HEK293 (cell line): ENCODE data around the gene EMC6.

Source experiments
- CTCF ChIA-PET: fragments of 350-600 bp; formaldehyde crosslinking; extraction: SDS; loops from one replicate; lab custom pipeline; 2021; ENCODE audit warnings: antibody characterized with exemption; lab: Yijun Ruan, JAX
- POLR2A ChIA-PET: fragments of 300-600 bp; formaldehyde crosslinking; extraction: SDS; loops from one replicate; lab custom pipeline; 2020; ENCODE audit warnings: antibody characterized with exemption, inconsistent platforms; lab: Yijun Ruan, JAX
- H3K27ac ChIP-seq: fragments of 200-500 bp; sonication (Bioruptor generic); 2 replicates; pipeline ENCODE4 v1.5.1; 2014; ENCODE audit warnings: low read depth, low read length, control low read depth, inconsistent platforms; ENCODE audit errors: extremely low read depth
- H3K36me3 ChIP-seq, 2 experiments: fragments of 200-500 bp in 1 of 2; sonication (Bioruptor generic) in 1 of 2; 1 replicate in 1 of 2; 2 replicates in 1 of 2; pipeline ENCODE4 v1.5.1; 2014 to 2017; ENCODE audit warnings: inconsistent platforms in 2 of 2, low read length in 2 of 2; ENCODE audit not compliant: control insufficient read depth in 2 of 2, insufficient read depth in 1 of 2
- H3K4me1 ChIP-seq: fragments of 200-500 bp; sonication (Bioruptor generic); 2 replicates; pipeline ENCODE4 v1.5.1; 2014; ENCODE audit warnings: mild to moderate bottlenecking, low read length, inconsistent platforms; ENCODE audit not compliant: control insufficient read depth, insufficient read depth
- H3K4me3 ChIP-seq: 2 replicates; pipeline ENCODE4 v1.5.1; 2011; ENCODE audit warnings: low read depth, mild to moderate bottlenecking, control low read depth, low read length, moderate library complexity
- H3K9me3 ChIP-seq: fragments of 200-500 bp; sonication (Bioruptor generic); 2 replicates; pipeline ENCODE4 v1.5.1; 2014; ENCODE audit warnings: low read depth, low read length, inconsistent platforms; ENCODE audit not compliant: control insufficient read depth, insufficient read depth
- FEZF1 ChIP-seq: fragments of 450-650 bp; formaldehyde crosslinking; IDR thresholded peaks from 2 replicates; pipeline ENCODE4 v1.5.1; 2016; ENCODE audit warnings: missing biosample characterization, missing genetic modification characterization
- GFI1B ChIP-seq: fragments of 450-650 bp; formaldehyde crosslinking; IDR thresholded peaks from 2 replicates; pipeline ENCODE4 v1.5.1; 2016; ENCODE audit warnings: missing biosample characterization, missing genetic modification characterization
- HOXA7 ChIP-seq: sonication (generic); formaldehyde crosslinking; IDR thresholded peaks from 2 replicates; pipeline ENCODE4 v1.8.1; 2022; ENCODE audit warnings: missing genetic modification reagents, borderline replicate concordance
- KLF7 ChIP-seq: fragments of 450-650 bp; formaldehyde crosslinking; IDR thresholded peaks from 2 replicates; pipeline ENCODE4 v1.5.1; 2016; ENCODE audit warnings: missing biosample characterization, missing genetic modification characterization, borderline replicate concordance
- KLF8 ChIP-seq: fragments of 450-650 bp; formaldehyde crosslinking; IDR thresholded peaks from 2 replicates; pipeline ENCODE4 v1.5.1; 2016; ENCODE audit warnings: missing biosample characterization, missing genetic modification characterization
- MYNN ChIP-seq: fragments of 450-650 bp; formaldehyde crosslinking; IDR thresholded peaks from 2 replicates; pipeline ENCODE4 v1.5.1; 2016; ENCODE audit warnings: missing biosample characterization, missing genetic modification characterization, borderline replicate concordance
- OSR2 ChIP-seq: fragments of 450-650 bp; formaldehyde crosslinking; IDR thresholded peaks from 2 replicates; pipeline ENCODE4 v1.5.1; 2016; ENCODE audit warnings: missing biosample characterization, missing genetic modification characterization
- SP7 ChIP-seq: fragments of 450-650 bp; formaldehyde crosslinking; IDR thresholded peaks from 2 replicates; pipeline ENCODE4 v1.5.1; 2016; ENCODE audit warnings: missing biosample characterization, missing genetic modification characterization
- ZBTB20 ChIP-seq: fragments of 450-650 bp; formaldehyde crosslinking; IDR thresholded peaks from 2 replicates; pipeline ENCODE4 v1.5.1; 2016; ENCODE audit warnings: missing biosample characterization, missing genetic modification characterization
- ZFP37 ChIP-seq: fragments of 450-650 bp; formaldehyde crosslinking; IDR thresholded peaks from 2 replicates; pipeline ENCODE4 v1.5.1; 2016; ENCODE audit warnings: missing biosample characterization, missing genetic modification characterization
- ZNF114 ChIP-seq: fragments of 450-650 bp; formaldehyde crosslinking; IDR thresholded peaks from 2 replicates; pipeline ENCODE4 v1.5.0; 2017; ENCODE audit warnings: missing biosample characterization, missing genetic modification characterization
- ZNF121 ChIP-seq: fragments of 450-650 bp; formaldehyde crosslinking; IDR thresholded peaks from 2 replicates; pipeline ENCODE4 v1.5.1; 2016; ENCODE audit warnings: missing biosample characterization, missing genetic modification characterization
- ZNF138 ChIP-seq: fragments of 450-650 bp; formaldehyde crosslinking; IDR thresholded peaks from 2 replicates; pipeline ENCODE4 v1.5.1; 2016; ENCODE audit warnings: missing biosample characterization, missing genetic modification characterization, borderline replicate concordance
- ZNF140 ChIP-seq: fragments of 450-650 bp; formaldehyde crosslinking; IDR thresholded peaks from 2 replicates; pipeline ENCODE4 v1.5.1; 2016; ENCODE audit warnings: missing biosample characterization, missing genetic modification characterization
- ZNF157 ChIP-seq: fragments of 450-650 bp; formaldehyde crosslinking; IDR thresholded peaks from 2 replicates; pipeline ENCODE4 v1.5.1; 2016; ENCODE audit warnings: missing biosample characterization, missing genetic modification characterization
- ZNF629 ChIP-seq: fragments of 450-650 bp; formaldehyde crosslinking; IDR thresholded peaks from 2 replicates; pipeline ENCODE4 v1.5.1; 2017; ENCODE audit warnings: missing biosample characterization, missing genetic modification characterization
- ZNF660 ChIP-seq: fragments of 450-650 bp; IDR thresholded peaks from 2 replicates; pipeline ENCODE4 v1.5.1; 2018; ENCODE audit warnings: missing biosample characterization, mild to moderate bottlenecking, missing genetic modification characterization
- ZNF843 ChIP-seq: fragments of 450-650 bp; formaldehyde crosslinking; IDR thresholded peaks from 2 replicates; pipeline ENCODE4 v1.5.1; 2016; ENCODE audit warnings: missing biosample characterization, missing genetic modification characterization
- ZSCAN16 ChIP-seq: fragments of 450-650 bp; formaldehyde crosslinking; IDR thresholded peaks from 2 replicates; pipeline ENCODE4 v1.5.1; 2016; ENCODE audit warnings: missing biosample characterization, missing genetic modification characterization
- TF ChIP-seq, protein P1 (sequence below): fragments of 450-650 bp; formaldehyde crosslinking; IDR thresholded peaks from 2 replicates; pipeline ENCODE4 v1.5.1; 2017; ENCODE audit warnings: missing biosample characterization, missing genetic modification characterization
- TF ChIP-seq, protein P2 (sequence below): fragments of 450-650 bp; formaldehyde crosslinking; IDR thresholded peaks from 2 replicates; pipeline ENCODE4 v1.5.1; 2016; ENCODE audit warnings: missing biosample characterization, missing genetic modification characterization
- TF ChIP-seq, protein P3 (sequence below): fragments of 450-650 bp; formaldehyde crosslinking; IDR thresholded peaks from 2 replicates; pipeline ENCODE4 v1.5.1; 2016; ENCODE audit warnings: missing biosample characterization, missing genetic modification characterization
- TF ChIP-seq, protein P4 (sequence below): fragments of 450-650 bp; formaldehyde crosslinking; IDR thresholded peaks from 2 replicates; pipeline ENCODE4 v1.5.1; 2016; ENCODE audit warnings: missing biosample characterization, missing genetic modification characterization, low read depth
- TF ChIP-seq, protein P5 (sequence below): fragments of 450-650 bp; formaldehyde crosslinking; IDR thresholded peaks from 2 replicates; pipeline ENCODE4 v1.5.1; 2016; ENCODE audit warnings: missing biosample characterization, missing genetic modification characterization

Gene EMC6

DNA sequence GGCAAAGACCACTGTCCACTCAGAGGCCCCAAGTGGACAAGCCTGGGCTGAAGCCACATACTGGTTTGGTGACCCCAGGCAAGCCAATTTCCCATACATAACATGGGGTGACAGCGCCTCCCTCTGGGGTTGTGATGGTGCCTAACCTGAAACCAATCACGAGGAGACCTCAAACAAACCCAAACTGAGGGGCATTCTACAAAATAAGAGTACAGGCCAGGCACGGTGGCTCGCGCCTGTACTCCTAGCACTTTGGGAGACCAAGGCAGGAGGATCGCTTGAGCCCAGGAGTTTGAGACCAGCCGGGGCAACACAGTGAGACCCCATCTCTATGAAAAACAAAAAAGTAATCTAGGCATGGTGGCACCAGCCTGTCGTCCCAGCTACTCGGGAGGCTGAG is 23.7 kb downstream of the EMC6 start:
- H3K4me3 ChIP-seq = no peak overlapping the region
- ChIA-PET POLR2A (interaction anchor here (1.5 kb wide), 1 partner anchor 31 kb away, joined by 3 read pairs; the partner anchor contains the start of gene HASPIN), CTCF (interaction anchor here (0.6 to 1.6 kb wide), 4 partner anchors 9 to 679 kb away, joined by 3 to 5 read pairs (median 4); no protein-coding TSS in a partner anchor)
- H3K27ac ChIP-seq = no peak overlapping the region
- no peaks in the 10 kb centered on the region; a peak in 1 of 3 replicates for H3K36me3 ChIP-seq
- H3K9me3 ChIP-seq = no peaks in the 10 kb centered on the region
- no peaks in the 10 kb centered on the region; the same call in 1 of the 2 replicates for H3K4me1 ChIP-seq
- TF ChIP-seq ZNF140 (no peak), ZNF114 (tag by site-specific recombination) (no peak), GFI1B (tag by site-specific recombination) (no peak), ZNF121 (tag by site-specific recombination) (peak; percentile 98), ZNF157 (tag by site-specific recombination) (no peak), KLF7 (tag by site-specific recombination) (no peak), ZFP37 (no peak), HOXA7 (no peak), ZSCAN16 (tag by site-specific recombination) (no peak), MYNN (tag by site-specific recombination) (peak; percentile 50; the same call in 1 of the 2 replicates)
- TF ChIP-seq, protein P1, sequence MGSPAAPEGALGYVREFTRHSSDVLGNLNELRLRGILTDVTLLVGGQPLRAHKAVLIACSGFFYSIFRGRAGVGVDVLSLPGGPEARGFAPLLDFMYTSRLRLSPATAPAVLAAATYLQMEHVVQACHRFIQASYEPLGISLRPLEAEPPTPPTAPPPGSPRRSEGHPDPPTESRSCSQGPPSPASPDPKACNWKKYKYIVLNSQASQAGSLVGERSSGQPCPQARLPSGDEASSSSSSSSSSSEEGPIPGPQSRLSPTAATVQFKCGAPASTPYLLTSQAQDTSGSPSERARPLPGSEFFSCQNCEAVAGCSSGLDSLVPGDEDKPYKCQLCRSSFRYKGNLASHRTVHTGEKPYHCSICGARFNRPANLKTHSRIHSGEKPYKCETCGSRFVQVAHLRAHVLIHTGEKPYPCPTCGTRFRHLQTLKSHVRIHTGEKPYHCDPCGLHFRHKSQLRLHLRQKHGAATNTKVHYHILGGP (tag by site-specific recombination) = no peak
- TF ChIP-seq, protein P2, sequence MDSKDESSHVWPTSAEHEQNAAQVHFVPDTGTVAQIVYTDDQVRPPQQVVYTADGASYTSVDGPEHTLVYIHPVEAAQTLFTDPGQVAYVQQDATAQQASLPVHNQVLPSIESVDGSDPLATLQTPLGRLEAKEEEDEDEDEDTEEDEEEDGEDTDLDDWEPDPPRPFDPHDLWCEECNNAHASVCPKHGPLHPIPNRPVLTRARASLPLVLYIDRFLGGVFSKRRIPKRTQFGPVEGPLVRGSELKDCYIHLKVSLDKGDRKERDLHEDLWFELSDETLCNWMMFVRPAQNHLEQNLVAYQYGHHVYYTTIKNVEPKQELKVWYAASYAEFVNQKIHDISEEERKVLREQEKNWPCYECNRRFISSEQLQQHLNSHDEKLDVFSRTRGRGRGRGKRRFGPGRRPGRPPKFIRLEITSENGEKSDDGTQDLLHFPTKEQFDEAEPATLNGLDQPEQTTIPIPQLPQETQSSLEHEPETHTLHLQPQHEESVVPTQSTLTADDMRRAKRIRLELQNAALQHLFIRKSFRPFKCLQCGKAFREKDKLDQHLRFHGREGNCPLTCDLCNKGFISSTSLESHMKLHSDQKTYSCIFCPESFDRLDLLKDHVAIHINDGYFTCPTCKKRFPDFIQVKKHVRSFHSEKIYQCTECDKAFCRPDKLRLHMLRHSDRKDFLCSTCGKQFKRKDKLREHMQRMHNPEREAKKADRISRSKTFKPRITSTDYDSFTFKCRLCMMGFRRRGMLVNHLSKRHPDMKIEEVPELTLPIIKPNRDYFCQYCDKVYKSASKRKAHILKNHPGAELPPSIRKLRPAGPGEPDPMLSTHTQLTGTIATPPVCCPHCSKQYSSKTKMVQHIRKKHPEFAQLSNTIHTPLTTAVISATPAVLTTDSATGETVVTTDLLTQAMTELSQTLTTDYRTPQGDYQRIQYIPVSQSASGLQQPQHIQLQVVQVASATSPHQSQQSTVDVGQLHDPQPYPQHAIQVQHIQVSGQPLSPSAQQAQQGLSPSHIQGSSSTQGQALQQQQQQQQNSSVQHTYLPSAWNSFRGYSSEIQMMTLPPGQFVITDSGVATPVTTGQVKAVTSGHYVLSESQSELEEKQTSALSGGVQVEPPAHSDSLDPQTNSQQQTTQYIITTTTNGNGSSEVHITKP (tag by site-specific recombination) = no peak
- TF ChIP-seq, protein P3, sequence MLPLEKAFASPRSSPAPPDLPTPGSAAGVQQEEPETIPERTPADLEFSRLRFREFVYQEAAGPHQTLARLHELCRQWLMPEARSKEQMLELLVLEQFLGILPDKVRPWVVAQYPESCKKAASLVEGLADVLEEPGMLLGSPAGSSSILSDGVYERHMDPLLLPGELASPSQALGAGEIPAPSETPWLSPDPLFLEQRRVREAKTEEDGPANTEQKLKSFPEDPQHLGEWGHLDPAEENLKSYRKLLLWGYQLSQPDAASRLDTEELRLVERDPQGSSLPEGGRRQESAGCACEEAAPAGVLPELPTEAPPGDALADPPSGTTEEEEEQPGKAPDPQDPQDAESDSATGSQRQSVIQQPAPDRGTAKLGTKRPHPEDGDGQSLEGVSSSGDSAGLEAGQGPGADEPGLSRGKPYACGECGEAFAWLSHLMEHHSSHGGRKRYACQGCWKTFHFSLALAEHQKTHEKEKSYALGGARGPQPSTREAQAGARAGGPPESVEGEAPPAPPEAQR (tag by site-specific recombination) = no peak

DNA sequence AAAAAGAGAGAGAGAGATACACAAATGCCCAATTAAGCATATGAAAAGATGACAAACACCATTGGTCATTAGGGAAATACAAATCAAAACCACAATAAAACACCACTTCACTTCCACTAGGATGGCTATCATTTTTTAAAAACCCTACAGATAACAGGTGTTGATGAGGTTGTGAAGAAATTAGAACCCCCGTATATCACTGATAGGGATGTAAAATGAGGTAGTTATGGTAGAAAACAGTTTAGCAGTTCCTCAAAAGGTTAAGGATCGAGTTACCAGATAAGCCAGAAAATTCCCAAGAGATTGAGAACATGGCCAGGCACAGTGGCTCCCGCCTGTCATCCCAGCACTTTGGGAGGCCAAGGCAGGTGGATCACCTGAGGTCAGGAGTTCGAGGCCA is 24.5 kb downstream of the EMC6 start:
- no peaks in the 10 kb centered on the region for H3K9me3 ChIP-seq
- H3K36me3 ChIP-seq = no peaks in the 10 kb centered on the region; a peak in 1 of 3 replicates
- no peak overlapping the region for H3K27ac ChIP-seq
- H3K4me3 ChIP-seq = no peak overlapping the region
- H3K4me1 ChIP-seq = no peaks in the 10 kb centered on the region; the same call in 1 of the 2 replicates
- POLR2A ChIA-PET = interaction anchor here (1.5 kb wide), 1 partner anchor 31 kb away, joined by 3 read pairs; the partner anchor contains the start of gene HASPIN
- CTCF ChIA-PET = no interaction called here
- TF ChIP-seq, protein P4, sequence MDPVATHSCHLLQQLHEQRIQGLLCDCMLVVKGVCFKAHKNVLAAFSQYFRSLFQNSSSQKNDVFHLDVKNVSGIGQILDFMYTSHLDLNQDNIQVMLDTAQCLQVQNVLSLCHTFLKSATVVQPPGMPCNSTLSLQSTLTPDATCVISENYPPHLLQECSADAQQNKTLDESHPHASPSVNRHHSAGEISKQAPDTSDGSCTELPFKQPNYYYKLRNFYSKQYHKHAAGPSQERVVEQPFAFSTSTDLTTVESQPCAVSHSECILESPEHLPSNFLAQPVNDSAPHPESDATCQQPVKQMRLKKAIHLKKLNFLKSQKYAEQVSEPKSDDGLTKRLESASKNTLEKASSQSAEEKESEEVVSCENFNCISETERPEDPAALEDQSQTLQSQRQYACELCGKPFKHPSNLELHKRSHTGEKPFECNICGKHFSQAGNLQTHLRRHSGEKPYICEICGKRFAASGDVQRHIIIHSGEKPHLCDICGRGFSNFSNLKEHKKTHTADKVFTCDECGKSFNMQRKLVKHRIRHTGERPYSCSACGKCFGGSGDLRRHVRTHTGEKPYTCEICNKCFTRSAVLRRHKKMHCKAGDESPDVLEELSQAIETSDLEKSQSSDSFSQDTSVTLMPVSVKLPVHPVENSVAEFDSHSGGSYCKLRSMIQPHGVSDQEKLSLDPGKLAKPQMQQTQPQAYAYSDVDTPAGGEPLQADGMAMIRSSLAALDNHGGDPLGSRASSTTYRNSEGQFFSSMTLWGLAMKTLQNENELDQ (tag by site-specific recombination) = no peak
- TF ChIP-seq ZNF629 (tag by site-specific recombination) (0 out of 2 replicates have a peak, but pooled peaks have one; percentile 16), ZNF660 (no peak), FEZF1 (tag by site-specific recombination) (peak; percentile 51; the same call in 1 of the 2 replicates), ZBTB20 (tag by site-specific recombination) (no peak), ZNF138 (no peak), ZNF843 (tag by site-specific recombination) (peak; percentile 29; the same call in 1 of the 2 replicates), KLF8 (0 out of 2 replicates have a peak, but pooled peaks have one; percentile 18), OSR2 (tag by site-specific recombination) (peak; percentile 25; the same call in 1 of the 2 replicates), SP7 (tag by site-specific recombination) (0 out of 2 replicates have a peak, but pooled peaks have one; percentile 15)
- TF ChIP-seq, protein P5, sequence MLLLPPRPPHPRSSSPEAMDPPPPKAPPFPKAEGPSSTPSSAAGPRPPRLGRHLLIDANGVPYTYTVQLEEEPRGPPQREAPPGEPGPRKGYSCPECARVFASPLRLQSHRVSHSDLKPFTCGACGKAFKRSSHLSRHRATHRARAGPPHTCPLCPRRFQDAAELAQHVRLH (tag by site-specific recombination) = peak; percentile 64; the same call in 1 of the 2 replicates
